ENCODE data around the gene AUNIP. TPM values are rescaled to one million over a fixed set of nuclear protein-coding genes. Genes with fewer than 3 reads are reported as not detected.
"Not testable (repeated sequence)": the region's sequence is repeated elsewhere in the genome, so short reads cannot be mapped to it uniquely, and the experiment has no call there.

The AUNIP gene
- total RNA-seq, 3 donors from 2014 or later (not counting 1 experiment from before 2014, with no cell fraction given), result 0.16 to 0.50 (median 0.20) TPM

GRCh38 chr1:25844536-25845337, 14.5 kb downstream of the AUNIP start:
- Mint-ChIP-seq H3K9me3 (no peaks in the 10 kb centered on the region), H3K4me3 (no peak overlapping the region), H3K36me3 (no peaks in the 10 kb centered on the region), H3K27me3 (ENCODE audit: low read depth in 2 of 2) (no peaks in the 10 kb centered on the region), H3K27ac (no peak overlapping the region), H3K4me1 (no peaks in the 10 kb centered on the region)
- Histone ChIP-seq H3K4me1 (ENCODE audit: control insufficient read depth, insufficient read depth, low read length) (no peaks in the 10 kb centered on the region), H3K36me3 (ENCODE audit: control insufficient read depth, insufficient read depth, low read length) (no peaks in the 10 kb centered on the region), H3K27ac (ENCODE audit: low read length) (no peak overlapping the region), H3K27me3 (ENCODE audit: control insufficient read depth, insufficient read depth, low read length) (no peaks in the 10 kb centered on the region), H3K4me3 (ENCODE audit: low read length) (no peak overlapping the region), H3K9me3 (ENCODE audit: control insufficient read depth, insufficient read depth, low read length) (no peaks in the 10 kb centered on the region)
- TF ChIP-seq CTCF (IDR thresholded peaks at IDR 0.05), result no peak
- DNase-seq (no peak), ATAC-seq (no peak)
- 93% methylated on average over 1 of the region's 3 CpGs for WGBS (ENCODE audit: insufficient coverage)
- intact Hi-C loops (cut with micrococcal nuclease), result no loop called here

DNA sequence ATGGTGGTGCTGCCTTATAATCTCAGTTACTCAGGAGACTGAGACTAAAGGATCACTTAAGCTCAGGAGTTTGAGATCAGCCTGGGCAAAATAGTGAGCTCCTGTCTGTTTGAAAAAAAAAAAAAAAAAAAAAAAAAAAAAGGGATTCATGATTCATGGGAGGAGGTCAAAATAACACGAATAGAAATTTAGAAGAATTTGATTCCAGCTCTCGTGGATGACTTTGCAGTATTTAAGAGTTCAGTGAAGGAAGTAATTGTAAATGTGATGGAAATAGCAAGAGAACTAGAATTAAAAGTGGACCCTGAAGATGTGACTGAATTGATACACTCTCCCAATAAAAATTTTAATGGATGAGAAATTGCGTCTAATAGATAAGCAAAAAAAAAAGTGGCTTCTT, 15.8 kb downstream of the AUNIP start:
- no peak overlapping the region for H3K4me3 ChIP-seq (ENCODE audit: low read length)
- H3K4me1 ChIP-seq (ENCODE audit: control insufficient read depth, insufficient read depth, low read length), result no peaks in the 10 kb centered on the region
- intact Hi-C loops (cut with micrococcal nuclease), result no loop called here
- H3K4me1 Mint-ChIP-seq, result no peaks in the 10 kb centered on the region
- no peaks in the 10 kb centered on the region for H3K9me3 ChIP-seq (ENCODE audit: control insufficient read depth, insufficient read depth, low read length)
- H3K27me3 ChIP-seq (ENCODE audit: control insufficient read depth, insufficient read depth, low read length), result no peaks in the 10 kb centered on the region
- no peaks in the 10 kb centered on the region for H3K27me3 Mint-ChIP-seq (ENCODE audit: low read depth in 2 of 2)
- no peak overlapping the region for H3K4me3 Mint-ChIP-seq
- DNase-seq (no peak), ATAC-seq (no peak)
- 83% methylated on average over 2 of the region's 3 CpGs for WGBS (ENCODE audit: insufficient coverage)
- no peak overlapping the region for H3K27ac Mint-ChIP-seq
- H3K36me3 ChIP-seq (ENCODE audit: control insufficient read depth, insufficient read depth, low read length), result no peaks in the 10 kb centered on the region
- H3K36me3 Mint-ChIP-seq, result no peaks in the 10 kb centered on the region
- no peak for TF ChIP-seq CTCF (IDR thresholded peaks at IDR 0.05)
- H3K9me3 Mint-ChIP-seq, result no peaks in the 10 kb centered on the region
- no peak overlapping the region for H3K27ac ChIP-seq (ENCODE audit: low read length)

GRCh38 chr1:25839808-25840207, 19.4 kb downstream of the AUNIP start:
- WGBS (ENCODE audit: insufficient coverage), result 87% methylated on average over 3 of the region's 4 CpGs
- H3K4me3 ChIP-seq (ENCODE audit: low read length); H3K36me3 Mint-ChIP-seq; H3K27me3 Mint-ChIP-seq (ENCODE audit: low read depth in 2 of 2); H3K9me3 ChIP-seq (ENCODE audit: control insufficient read depth, insufficient read depth, low read length); H3K36me3 ChIP-seq (ENCODE audit: control insufficient read depth, insufficient read depth, low read length); H3K9me3 Mint-ChIP-seq; DNase-seq; ATAC-seq; H3K27ac ChIP-seq (ENCODE audit: low read length); H3K27ac Mint-ChIP-seq; H3K4me3 Mint-ChIP-seq; intact Hi-C loops (cut with micrococcal nuclease); H3K4me1 ChIP-seq (ENCODE audit: control insufficient read depth, insufficient read depth, low read length); H3K27me3 ChIP-seq (ENCODE audit: control insufficient read depth, insufficient read depth, low read length); H3K4me1 Mint-ChIP-seq: not testable (repeated sequence)

GRCh38 chr1:25837262-25837875, 21.9 kb downstream of the AUNIP start:
- H3K9me3 ChIP-seq (ENCODE audit: control insufficient read depth, insufficient read depth, low read length), result no peaks in the 10 kb centered on the region
- Mint-ChIP-seq H3K9me3 (no peaks in the 10 kb centered on the region), H3K36me3 (no peaks in the 10 kb centered on the region), H3K27ac (no peak overlapping the region), H3K27me3 (ENCODE audit: low read depth in 2 of 2) (no peaks in the 10 kb centered on the region), H3K4me1 (no peaks in the 10 kb centered on the region), H3K4me3 (no peak overlapping the region)
- ATAC-seq, result no peak
- TF ChIP-seq CTCF (IDR thresholded peaks at IDR 0.05), result no peak
- no peak for DNase-seq
- intact Hi-C loops (cut with micrococcal nuclease), result no loop called here
- peaks cover 17% of the 10 kb centered on the region for H3K36me3 ChIP-seq (ENCODE audit: control insufficient read depth, insufficient read depth, low read length)
- no peaks in the 10 kb centered on the region for H3K27me3 ChIP-seq (ENCODE audit: control insufficient read depth, insufficient read depth, low read length)
- 77% methylated on average over 1 of the region's 1 CpG for WGBS (ENCODE audit: insufficient coverage)
- no peaks in the 10 kb centered on the region for H3K4me1 ChIP-seq (ENCODE audit: control insufficient read depth, insufficient read depth, low read length)
- H3K4me3 ChIP-seq (ENCODE audit: low read length), result no peak overlapping the region
- no peak overlapping the region for H3K27ac ChIP-seq (ENCODE audit: low read length)

All from natural killer cell (primary cell).